ENCODE data around the gene PARVA.
"Not testable (repeated sequence)": the region's sequence is repeated elsewhere in the genome, so short reads cannot be mapped to it uniquely, and the experiment has no call there.

Gene PARVA

GRCh38 chr11:12362857-12363256 lies 14.5 kb upstream of the PARVA start:
- peaks cover 51% of the 10 kb centered on the region for H3K4me1 Mint-ChIP-seq
- H3K27ac Mint-ChIP-seq = peak overlapping the region; percentile 86
- no peaks in the 10 kb centered on the region for H3K36me3 Mint-ChIP-seq
- peak; percentile 66 for ATAC-seq
- DNase-seq (ENCODE audit: low spot score in 2 of 2) = no peak
- peaks cover 4% of the 10 kb centered on the region for H3K9me3 Mint-ChIP-seq
- H3K4me3 Mint-ChIP-seq = no peak overlapping the region

- H3K9me3 Mint-ChIP-seq = peaks cover 6% of the 10 kb centered on the region
- ATAC-seq = peak; percentile 61
- H3K4me3 Mint-ChIP-seq = no peak overlapping the region
- peaks cover 51% of the 10 kb centered on the region for H3K4me1 Mint-ChIP-seq
- no peaks in the 10 kb centered on the region for H3K36me3 Mint-ChIP-seq
- peak overlapping the region; percentile 86 for H3K27ac Mint-ChIP-seq
- no peak for DNase-seq (ENCODE audit: low spot score in 2 of 2)
Measured at GRCh38 chr11:12363373-12363772, 14.0 kb upstream of the PARVA start.

- Mint-ChIP-seq H3K9me3 (peaks cover 10% of the 10 kb centered on the region), H3K27ac (peak overlapping the region; percentile 81), H3K4me1 (peaks cover 51% of the 10 kb centered on the region), H3K4me3 (peak overlapping the region; percentile 42)
- not testable (repeated sequence) for H3K36me3 Mint-ChIP-seq
- ATAC-seq (peak; percentile 69), DNase-seq (ENCODE audit: low spot score in 2 of 2) (peak in 1 of 2 donors; percentile 19)
Measured at GRCh38 chr11:12365965-12366575, 11.3 kb upstream of the PARVA start.

- not testable (repeated sequence) for H3K27ac Mint-ChIP-seq; DNase-seq (ENCODE audit: low spot score in 2 of 2); ATAC-seq; H3K36me3 Mint-ChIP-seq; H3K4me3 Mint-ChIP-seq
- Mint-ChIP-seq H3K9me3 (peaks cover 10% of the 10 kb centered on the region), H3K4me1 (peaks cover 43% of the 10 kb centered on the region)
Measured at GRCh38 chr11:12367057-12367456, 10.3 kb upstream of the PARVA start.

GRCh38 chr11:12372111-12372510 lies 5.3 kb upstream of the PARVA start:
- Mint-ChIP-seq H3K27ac (no peak overlapping the region), H3K4me3 (no peak overlapping the region), H3K4me1 (peaks cover 10% of the 10 kb centered on the region), H3K36me3 (no peaks in the 10 kb centered on the region), H3K9me3 (peaks cover 9% of the 10 kb centered on the region)
- ATAC-seq = no peak
- DNase-seq (ENCODE audit: low spot score in 2 of 2) = no peak

- peaks cover 7% of the 10 kb centered on the region for H3K4me1 Mint-ChIP-seq
- no peak overlapping the region for H3K4me3 Mint-ChIP-seq
- DNase-seq (ENCODE audit: low spot score in 2 of 2) = no peak
- H3K9me3 Mint-ChIP-seq = no peaks in the 10 kb centered on the region
- no peak overlapping the region for H3K27ac Mint-ChIP-seq
- H3K36me3 Mint-ChIP-seq = no peaks in the 10 kb centered on the region
- ATAC-seq = no peak
Measured at GRCh38 chr11:12375720-12376119, 1.7 kb upstream of the PARVA start.

GRCh38 chr11:12376259-12377081 lies 901 bp upstream of the PARVA start:
- peaks cover 7% of the 10 kb centered on the region for H3K4me1 Mint-ChIP-seq

GRCh38 chr11:12377824-12378593 lies 638 bp downstream of the PARVA start:
- Mint-ChIP-seq H3K4me1 (peaks cover 7% of the 10 kb centered on the region), H3K9me3 (no peaks in the 10 kb centered on the region), H3K36me3 (no peaks in the 10 kb centered on the region), H3K27ac (peak overlapping the region; percentile 38), H3K4me3 (peak overlapping the region; percentile 67)
- ATAC-seq (peak; percentile 57), DNase-seq (ENCODE audit: low spot score in 2 of 2) (no peak)

More at GRCh38 chr11:12376259-12377081, 901 bp upstream of the PARVA start:
- Mint-ChIP-seq H3K9me3 (no peaks in the 10 kb centered on the region), H3K36me3 (no peaks in the 10 kb centered on the region), H3K4me3 (peak overlapping the region; percentile 67), H3K27ac (no peak overlapping the region)
- no peak for DNase-seq (ENCODE audit: low spot score in 2 of 2)
- ATAC-seq = peak; percentile 60

- DNase-seq (ENCODE audit: low spot score in 2 of 2) = no peak
Measured at GRCh38 chr11:12380565-12381325, 3.4 kb downstream of the PARVA start.

GRCh38 chr11:12381875-12382274 lies 4.5 kb downstream of the PARVA start:
- H3K36me3 Mint-ChIP-seq = no peaks in the 10 kb centered on the region
- H3K4me3 Mint-ChIP-seq = no peak overlapping the region
- H3K4me1 Mint-ChIP-seq = peaks cover 2% of the 10 kb centered on the region
- H3K9me3 Mint-ChIP-seq = no peaks in the 10 kb centered on the region
- DNase-seq (ENCODE audit: low spot score in 2 of 2) = no peak
- no peak for ATAC-seq
- H3K27ac Mint-ChIP-seq = no peak overlapping the region

More at GRCh38 chr11:12380565-12381325, 3.4 kb downstream of the PARVA start:
- Mint-ChIP-seq H3K4me1 (peaks cover 7% of the 10 kb centered on the region), H3K27ac (no peak overlapping the region), H3K9me3 (no peaks in the 10 kb centered on the region), H3K36me3 (no peaks in the 10 kb centered on the region), H3K4me3 (no peak overlapping the region)
- ATAC-seq = no peak

GRCh38 chr11:12382451-12382850 lies 5.1 kb downstream of the PARVA start:
- ATAC-seq = no peak
- no peak for DNase-seq (ENCODE audit: low spot score in 2 of 2)
- no peaks in the 10 kb centered on the region for H3K4me1 Mint-ChIP-seq
- H3K27ac Mint-ChIP-seq = no peak overlapping the region
- no peak overlapping the region for H3K4me3 Mint-ChIP-seq
- no peaks in the 10 kb centered on the region for H3K36me3 Mint-ChIP-seq
- no peaks in the 10 kb centered on the region for H3K9me3 Mint-ChIP-seq

- H3K36me3 Mint-ChIP-seq = no peaks in the 10 kb centered on the region
- no peaks in the 10 kb centered on the region for H3K9me3 Mint-ChIP-seq
- H3K4me1 Mint-ChIP-seq = no peaks in the 10 kb centered on the region
- H3K4me3 Mint-ChIP-seq = no peak overlapping the region
- ATAC-seq (no peak), DNase-seq (ENCODE audit: low spot score in 2 of 2) (no peak)
- no peak overlapping the region for H3K27ac Mint-ChIP-seq
Measured at GRCh38 chr11:12386309-12386708, 8.9 kb downstream of the PARVA start.

- no peak for ATAC-seq
- H3K4me3 Mint-ChIP-seq = no peak overlapping the region
- no peak for DNase-seq (ENCODE audit: low spot score in 2 of 2)
- H3K4me1 Mint-ChIP-seq = no peaks in the 10 kb centered on the region
- no peaks in the 10 kb centered on the region for H3K36me3 Mint-ChIP-seq
- no peak overlapping the region for H3K27ac Mint-ChIP-seq
- no peaks in the 10 kb centered on the region for H3K9me3 Mint-ChIP-seq
Measured at GRCh38 chr11:12386745-12387144, 9.4 kb downstream of the PARVA start.

GRCh38 chr11:12388173-12388572 lies 10.8 kb downstream of the PARVA start:
- no peak for DNase-seq (ENCODE audit: low spot score in 2 of 2)
- Mint-ChIP-seq H3K9me3 (no peaks in the 10 kb centered on the region), H3K4me1 (no peaks in the 10 kb centered on the region), H3K36me3 (no peaks in the 10 kb centered on the region), H3K4me3 (no peak overlapping the region), H3K27ac (no peak overlapping the region)
- ATAC-seq = no peak
